Thyroid gland (tissue), 4 donors: ENCODE measurements around the gene SLC47A2. TPM values are rescaled to one million over a fixed set of nuclear protein-coding genes. Genes with fewer than 3 reads are reported as not detected.

Source experiments
- DNase-seq, 2 donors: peaks; one replicate each; pipeline ENCODE4 v3.0.0-alpha.2; 2019
- H3K27ac ChIP-seq, 3 donors: fragments of 200-600 bp; sonication (generic); 1 replicate in 2 of 3; 2 replicates in 1 of 3; pipeline ENCODE4 v1.5.1; 2016 to 2019; ENCODE audit warnings: mild to moderate bottlenecking in 1 of 3, moderate library complexity in 1 of 3
- H3K27me3 ChIP-seq: fragments of 200-600 bp; sonication (generic); one replicate; pipeline ENCODE4 v1.5.1; 2019
- H3K36me3 ChIP-seq, 2 donors: fragments of 200-600 bp; sonication (generic); one replicate each; pipeline ENCODE4 v1.5.1; 2016 to 2019
- H3K4me1 ChIP-seq, 2 donors: fragments of 200-600 bp; sonication (generic); one replicate each; pipeline ENCODE4 v1.5.1; 2017 to 2019
- H3K4me3 ChIP-seq, 3 donors: fragments of 200-600 bp; sonication (generic); replicated peaks in 1 of 3; 1 replicate in 2 of 3; 2 replicates in 1 of 3; pipeline ENCODE4 v1.5.1; 2016; ENCODE audit warnings: mild to moderate bottlenecking in 1 of 3
- H3K9me3 ChIP-seq: fragments of 200-600 bp; sonication (generic); one replicate; pipeline ENCODE4 v1.5.1; 2017
- POLR2A ChIP-seq, 2 donors: fragments of 450-650 bp; IDR thresholded peaks; one replicate each; pipeline ENCODE4 v1.6.1; 2017; ENCODE audit warnings: antibody characterized with exemption in 2 of 2, mild to moderate bottlenecking in 2 of 2, moderate library complexity in 1 of 2
- WGBS, 2 donors: methylation state at CpG; one replicate each; pipeline ENCODE4 v1.1.5; 2017; 5-methylcytosine and 5-hydroxymethylcytosine counted together
- intact Hi-C: fragments of 100-400 bp; cut with DNase I; formaldehyde crosslinking; loops from one replicate; pipeline ENCODE4 v1.15.1; 2023
- total RNA-seq, 4 donors: library from RNA; depleted of rRNA; stranded (reverse); fragments of >200 nt; gene quantifications; one replicate each; pipeline ENCODE4 v1.2.3, GENCODE V29; 2016
- TF ChIP-seq, protein P1 (sequence below), 6 experiments: fragments of 200-600 bp in 3 of 6; fragments of 450-650 bp in 3 of 6; sonication (generic) in 3 of 6; IDR thresholded peaks; one replicate each; pipeline ENCODE4 v1.5.1; 2016 to 2019; ENCODE audit warnings: antibody characterized with exemption in 6 of 6, mild to moderate bottlenecking in 2 of 6, inconsistent platforms in 1 of 6, moderate library complexity in 1 of 6

Gene SLC47A2
- total RNA-seq, 4 donors from 2014 or later = 0.45 to 1.4 TPM; not detected in 2

GRCh38 chr17:19644493-19645210 lies 71.7 kb downstream of the SLC47A2 start:
- DNase-seq = no peak
- 91% methylated on average over 5 of the region's 5 CpGs for WGBS, 2 donors
- TF ChIP-seq, protein P1, sequence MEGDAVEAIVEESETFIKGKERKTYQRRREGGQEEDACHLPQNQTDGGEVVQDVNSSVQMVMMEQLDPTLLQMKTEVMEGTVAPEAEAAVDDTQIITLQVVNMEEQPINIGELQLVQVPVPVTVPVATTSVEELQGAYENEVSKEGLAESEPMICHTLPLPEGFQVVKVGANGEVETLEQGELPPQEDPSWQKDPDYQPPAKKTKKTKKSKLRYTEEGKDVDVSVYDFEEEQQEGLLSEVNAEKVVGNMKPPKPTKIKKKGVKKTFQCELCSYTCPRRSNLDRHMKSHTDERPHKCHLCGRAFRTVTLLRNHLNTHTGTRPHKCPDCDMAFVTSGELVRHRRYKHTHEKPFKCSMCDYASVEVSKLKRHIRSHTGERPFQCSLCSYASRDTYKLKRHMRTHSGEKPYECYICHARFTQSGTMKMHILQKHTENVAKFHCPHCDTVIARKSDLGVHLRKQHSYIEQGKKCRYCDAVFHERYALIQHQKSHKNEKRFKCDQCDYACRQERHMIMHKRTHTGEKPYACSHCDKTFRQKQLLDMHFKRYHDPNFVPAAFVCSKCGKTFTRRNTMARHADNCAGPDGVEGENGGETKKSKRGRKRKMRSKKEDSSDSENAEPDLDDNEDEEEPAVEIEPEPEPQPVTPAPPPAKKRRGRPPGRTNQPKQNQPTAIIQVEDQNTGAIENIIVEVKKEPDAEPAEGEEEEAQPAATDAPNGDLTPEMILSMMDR (IDR thresholded peaks at IDR 0.05) = no peak
- TF ChIP-seq POLR2A (IDR thresholded peaks at IDR 0.05) = no peak
- H3K27me3 ChIP-seq = no peaks in the 10 kb centered on the region
- H3K36me3 ChIP-seq = no peaks in the 10 kb centered on the region
- H3K4me1 ChIP-seq = peaks cover 16 to 32% of the 10 kb centered on the region in 2 donors
- H3K27ac ChIP-seq = no peak overlapping the region
- no peaks in the 10 kb centered on the region for H3K9me3 ChIP-seq
- intact Hi-C loops = loop anchor here (10.0 kb wide), 1 partner anchor 130 kb away; no protein-coding TSS in a partner anchor
- no peak overlapping the region for H3K4me3 ChIP-seq

GRCh38 chr17:19642373-19642893 lies 74.0 kb downstream of the SLC47A2 start:
- no peaks in the 10 kb centered on the region for H3K9me3 ChIP-seq
- TF ChIP-seq, protein P1 (IDR thresholded peaks at IDR 0.05) = no peak
- no peak for TF ChIP-seq POLR2A (IDR thresholded peaks at IDR 0.05)
- intact Hi-C loops = loop anchor here (10.0 kb wide), 1 partner anchor 128 kb away; no protein-coding TSS in a partner anchor
- DNase-seq = no peak
- H3K36me3 ChIP-seq = no peaks in the 10 kb centered on the region
- no peak overlapping the region for H3K27ac ChIP-seq
- H3K27me3 ChIP-seq = no peaks in the 10 kb centered on the region
- peaks cover 11 to 26% of the 10 kb centered on the region in 2 donors for H3K4me1 ChIP-seq
- 75 to 85% methylated on average over 5 of the region's 5 CpGs for WGBS, 2 donors
- H3K4me3 ChIP-seq = no peak overlapping the region

DNA sequence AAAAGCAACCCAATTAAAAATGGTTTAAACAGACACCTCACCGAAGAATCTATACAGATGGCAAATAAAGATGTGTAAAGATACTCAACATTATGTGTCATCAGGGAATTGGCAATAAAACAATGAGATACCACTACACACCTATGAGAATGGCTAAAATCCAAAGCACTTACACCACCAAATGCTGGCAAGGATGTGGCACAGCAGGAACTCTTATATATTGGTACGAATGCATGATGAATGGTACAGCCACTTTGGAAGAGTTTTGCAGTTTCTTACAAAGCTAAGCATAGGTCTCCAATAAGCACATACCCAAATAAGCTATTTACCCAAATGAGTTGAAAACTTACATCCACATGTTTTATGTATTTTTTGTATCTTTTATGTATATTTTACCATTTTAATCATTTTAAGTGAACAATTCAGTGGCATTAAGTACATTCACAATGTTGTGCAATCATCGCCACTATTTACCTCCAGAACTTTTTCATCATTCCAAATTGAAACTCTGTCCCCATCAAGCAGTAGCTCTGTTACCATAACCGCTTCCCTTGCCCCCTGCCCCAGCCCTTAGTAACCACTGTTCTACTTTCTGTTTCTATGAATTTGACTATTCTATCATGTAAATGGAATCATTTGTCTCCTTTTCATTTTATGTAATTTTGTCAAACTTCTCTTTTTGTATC lies 74.6 kb downstream of the SLC47A2 start:
- Histone ChIP-seq H3K4me3 (no peak overlapping the region), H3K9me3 (no peaks in the 10 kb centered on the region), H3K4me1 (peaks cover 5 to 20% of the 10 kb centered on the region in 2 donors), H3K27ac (no peak overlapping the region), H3K27me3 (no peaks in the 10 kb centered on the region), H3K36me3 (no peaks in the 10 kb centered on the region)
- intact Hi-C loops = loop anchor here (10.0 kb wide), 1 partner anchor 127 kb away; no protein-coding TSS in a partner anchor
- no peak for TF ChIP-seq POLR2A (IDR thresholded peaks at IDR 0.05)
- TF ChIP-seq, protein P1 (IDR thresholded peaks at IDR 0.05) = no peak
- 90% methylated on average over 4 of the region's 4 CpGs for WGBS, 2 donors
- no peak for DNase-seq

- Histone ChIP-seq H3K27ac (no peak overlapping the region), H3K9me3 (no peaks in the 10 kb centered on the region), H3K36me3 (no peaks in the 10 kb centered on the region), H3K4me3 (no peak overlapping the region), H3K4me1 (no peaks in the 10 kb centered on the region), H3K27me3 (no peaks in the 10 kb centered on the region)
- DNase-seq = no peak
- TF ChIP-seq POLR2A (IDR thresholded peaks at IDR 0.05) = no peak
- TF ChIP-seq, protein P1 (IDR thresholded peaks at IDR 0.05) = no peak
- WGBS, 2 donors = 95 to 100% methylated on average over 2 of the region's 2 CpGs
- intact Hi-C loops = loop anchor here (10.0 kb wide), 1 partner anchor 57 kb away; no protein-coding TSS in a partner anchor
These were observed 84.5 kb downstream of the SLC47A2 start for GRCh38 chr17:19631905-19632304.
